Measurements from ENCODE around the gene SLC38A10. TPM values are rescaled to one million over a fixed set of nuclear protein-coding genes. Genes with fewer than 3 reads are reported as not detected.

Gene SLC38A10
- total RNA-seq, 1 experiment from 2014 or later: 109 TPM

DNA sequence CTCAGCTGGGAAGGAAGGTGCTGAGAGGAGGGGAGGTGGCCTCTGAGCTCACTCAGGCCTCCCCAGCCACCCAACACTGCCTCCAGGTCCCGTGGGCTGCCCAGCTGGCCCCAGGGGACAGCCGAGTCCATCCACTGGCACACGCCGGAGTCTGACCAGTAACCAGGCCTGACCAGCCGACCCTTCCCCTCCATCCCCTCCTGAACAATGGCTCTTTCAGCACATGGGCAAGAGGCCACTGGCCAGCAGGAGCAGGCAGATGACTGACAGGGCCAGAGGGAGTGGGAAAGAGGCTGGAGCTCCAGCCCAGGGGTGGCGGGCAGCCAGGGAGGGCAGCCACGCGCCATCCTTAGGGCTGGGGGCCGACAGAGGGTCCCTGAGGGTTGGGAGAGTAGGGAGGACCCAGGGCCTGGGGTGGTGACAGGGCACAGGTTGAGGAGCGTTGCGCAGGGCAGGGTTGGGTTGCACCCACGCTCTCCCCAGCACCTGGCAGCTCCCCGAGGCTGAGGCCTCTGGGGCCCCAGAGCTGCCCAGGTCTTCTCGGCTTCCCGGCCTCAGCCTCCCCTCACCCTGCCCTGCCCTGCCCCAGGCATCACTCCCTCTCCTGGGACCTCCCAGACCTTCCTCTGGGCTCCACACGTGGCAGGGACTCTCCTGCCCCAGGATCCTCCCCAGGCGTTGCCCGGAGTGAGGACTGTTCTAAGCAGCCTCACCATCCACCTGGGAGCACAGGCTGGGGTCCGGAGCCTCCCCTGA is 20.2 kb upstream of the SLC38A10 start:
- RAD21 ChIA-PET (ENCODE audit: low non-redundant PET in 1 of 2, low total read pairs in 2 of 2, uncharacterized antibody in 2 of 2, unreplicated experiment in 2 of 2): no interaction called here
- TF ChIP-seq POLR2AphosphoS5 (IDR thresholded peaks at IDR 0.05; ENCODE audit: low read depth, low read length): no peak
- no peak for TF ChIP-seq CBX3 (IDR thresholded peaks at IDR 0.05; ENCODE audit: low read depth)
- TF ChIP-seq ZNF274 (IDR thresholded peaks at IDR 0.05; ENCODE audit: low read depth, low read length): no peak
- no peak for TF ChIP-seq FOSL1 (IDR thresholded peaks at IDR 0.05; ENCODE audit: low read depth)
- no peak for TF ChIP-seq POLR2A (IDR thresholded peaks at IDR 0.05; ENCODE audit: borderline replicate concordance, extremely low read depth, insufficient read depth, insufficient read length)
- TF ChIP-seq EZH2 (IDR thresholded peaks at IDR 0.05): no peak
- no peak for TF ChIP-seq CTCF (IDR thresholded peaks at IDR 0.05 in 2 of 3, conservative IDR thresholded peaks at IDR 0.05 in 1 of 3; ENCODE audit: borderline replicate concordance in 1 of 3, insufficient read depth in 1 of 3, low read depth in 2 of 3, low read length in 2 of 3)
- Histone ChIP-seq H3K36me3 (ENCODE audit: control insufficient read depth in 1 of 2, insufficient read depth in 2 of 2, low read length in 2 of 2) (no peaks in the 10 kb centered on the region), H3K27me3 (ENCODE audit: insufficient read depth, low read length) (no peaks in the 10 kb centered on the region), H3K4me2 (ENCODE audit: low read length) (no peak overlapping the region), H3K79me2 (ENCODE audit: insufficient read depth, low read length) (no peaks in the 10 kb centered on the region), H3K27ac (ENCODE audit: low read depth, low read length) (no peak overlapping the region; the same call in 1 of the 2 replicates), H3K4me3 (replicated peaks in 1 of 2; ENCODE audit: low read depth in 1 of 2, low read length in 2 of 2) (no peak overlapping the region), H2AFZ (ENCODE audit: low read depth, low read length, poor library complexity, severe bottlenecking) (no peak overlapping the region), H3K4me1 (ENCODE audit: control insufficient read depth in 1 of 2, insufficient read depth in 2 of 2, low read length in 2 of 2) (peaks cover 15% of the 10 kb centered on the region in 2 experiments), H4K20me1 (ENCODE audit: insufficient read depth) (no peaks in the 10 kb centered on the region), H3K9ac (ENCODE audit: low read length) (no peak overlapping the region), H3K9me3 (ENCODE audit: control insufficient read depth in 1 of 2, insufficient read depth in 1 of 2, low read depth in 1 of 2, low read length in 2 of 2) (no peaks in the 10 kb centered on the region), H3K9me2 (ENCODE audit: insufficient read depth) (no peaks in the 10 kb centered on the region)
- no TSS peak for BruUV-seq (replicated peaks)
- POLR2A ChIA-PET: no interaction called here
- DNase-seq (ENCODE audit: low read depth, low spot score) (no peak), ATAC-seq (no peak)
- intact Hi-C loops (cut with micrococcal nuclease): no loop called here
- CTCF ChIA-PET: interaction anchor here (1.9 kb wide), 1 partner anchor 24 kb away, joined by 5 read pairs; no protein-coding TSS in a partner anchor
